GM19035 (cell line): ENCODE data around the gene CLOCK.

Source experiments
- ATAC-seq: cut with Tn5 transposase; IDR thresholded peaks from one replicate; pipeline ENCODE4 v1.9.1; 2021; ENCODE audit not compliant: unreplicated experiment

CLOCK gene

GRCh38 chr4:55488716-55489115 is 58.0 kb downstream of the CLOCK start:
- ATAC-seq, result no peak

GRCh38 chr4:55485821-55486220 is 60.9 kb downstream of the CLOCK start:
- ATAC-seq, result no peak

GRCh38 chr4:55483315-55483714 is 63.4 kb downstream of the CLOCK start:
- no peak for ATAC-seq

GRCh38 chr4:55475394-55476243 is 71.1 kb downstream of the CLOCK start:
- ATAC-seq, result no peak

- ATAC-seq, result no peak
Measured at GRCh38 chr4:55469979-55470378, 76.7 kb downstream of the CLOCK start.

- no peak for ATAC-seq
Measured at GRCh38 chr4:55468724-55469123, 78.0 kb downstream of the CLOCK start.

GRCh38 chr4:55466001-55466400 is 80.7 kb downstream of the CLOCK start:
- ATAC-seq, result no peak

- ATAC-seq, result no peak
Measured at GRCh38 chr4:55458611-55459010, 88.1 kb downstream of the CLOCK start.

GRCh38 chr4:55458164-55458563 is 88.5 kb downstream of the CLOCK start:
- ATAC-seq, result no peak

GRCh38 chr4:55450566-55450965 is 96.1 kb downstream of the CLOCK start:
- ATAC-seq, result no peak

GRCh38 chr4:55447831-55448230 is 98.9 kb downstream of the CLOCK start:
- no peak for ATAC-seq

GRCh38 chr4:55447108-55447708 is 99.5 kb downstream of the CLOCK start:
- no peak for ATAC-seq

GRCh38 chr4:55446578-55446922 is 100.2 kb downstream of the CLOCK start:
- ATAC-seq, result no peak

- ATAC-seq, result no peak
Measured at GRCh38 chr4:55445921-55446577, 100.7 kb downstream of the CLOCK start.

GRCh38 chr4:55444827-55445226 is 101.9 kb downstream of the CLOCK start:
- ATAC-seq, result no peak

- ATAC-seq, result no peak
Measured at GRCh38 chr4:55442541-55442940, 104.2 kb downstream of the CLOCK start.

GRCh38 chr4:55440786-55441185 is 105.9 kb downstream of the CLOCK start:
- ATAC-seq, result peak; percentile 47

- no peak for ATAC-seq
Measured at GRCh38 chr4:55439023-55439422, 107.7 kb downstream of the CLOCK start.

GRCh38 chr4:55438314-55438713 is 108.4 kb downstream of the CLOCK start:
- ATAC-seq, result no peak

- no peak for ATAC-seq
Measured at GRCh38 chr4:55437823-55438222, 108.9 kb downstream of the CLOCK start.

GRCh38 chr4:55437356-55437796 is 109.3 kb downstream of the CLOCK start:
- ATAC-seq, result no peak
